Adipocyte (in vitro differentiated cells): ENCODE measurements around the gene MELTF.

Source experiments
- DNase-seq: peaks from one replicate; pipeline ENCODE4 v3.0.0-alpha.2; 2015; ENCODE audit warnings: low read depth
- H3K27me3 ChIP-seq: replicated peaks from 2 replicates; pipeline ENCODE4 v1.7.0; 2013; ENCODE audit warnings: mild to moderate bottlenecking, low read length, moderate library complexity; ENCODE audit not compliant: control insufficient read depth, insufficient read depth
- H3K36me3 ChIP-seq: 2 replicates; pipeline ENCODE4 v1.7.0; 2013; ENCODE audit warnings: low read length, mild to moderate bottlenecking, moderate library complexity; ENCODE audit not compliant: control insufficient read depth, insufficient read depth, severe bottlenecking
- H3K4me1 ChIP-seq: 2 replicates; pipeline ENCODE4 v1.7.0; 2013; ENCODE audit warnings: mild to moderate bottlenecking, low read length, moderate library complexity; ENCODE audit not compliant: control insufficient read depth, insufficient read depth
- H3K4me3 ChIP-seq: 2 replicates; pipeline ENCODE4 v1.7.0; 2013; ENCODE audit warnings: mild to moderate bottlenecking, low read length, moderate library complexity
- H3K9ac ChIP-seq: 2 replicates; pipeline ENCODE4 v1.7.0; 2013; ENCODE audit warnings: mild to moderate bottlenecking, low read length, moderate library complexity
- H3K9me3 ChIP-seq: 2 replicates; pipeline ENCODE4 v1.7.0; 2013; ENCODE audit warnings: mild to moderate bottlenecking, low read length, moderate library complexity; ENCODE audit not compliant: control insufficient read depth

MELTF gene

DNA sequence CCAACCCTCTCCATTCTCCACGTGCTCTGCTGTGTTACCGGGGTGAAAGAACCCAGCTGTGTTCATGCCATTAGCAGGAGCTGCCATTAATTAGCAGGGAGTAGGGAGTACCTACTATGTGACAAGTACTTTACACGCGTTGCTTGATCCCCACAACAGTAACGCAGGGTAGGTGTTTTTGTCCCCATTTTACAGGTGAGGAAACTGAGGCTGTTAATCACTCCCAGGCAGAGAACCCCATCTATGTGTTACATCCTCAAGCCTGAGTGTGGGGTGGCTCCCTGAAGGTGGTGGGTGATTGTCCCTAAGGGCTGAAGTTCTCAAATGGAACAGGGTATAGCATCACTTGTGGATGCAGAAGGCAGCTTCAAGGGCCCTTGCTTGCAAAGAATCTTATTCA lies 22.8 kb downstream of the MELTF start:
- Histone ChIP-seq H3K27me3 (no peaks in the 10 kb centered on the region), H3K9ac (no peak overlapping the region), H3K4me1 (no peaks in the 10 kb centered on the region), H3K4me3 (no peak overlapping the region), H3K36me3 (no peaks in the 10 kb centered on the region), H3K9me3 (no peaks in the 10 kb centered on the region)
- no peak for DNase-seq

DNA sequence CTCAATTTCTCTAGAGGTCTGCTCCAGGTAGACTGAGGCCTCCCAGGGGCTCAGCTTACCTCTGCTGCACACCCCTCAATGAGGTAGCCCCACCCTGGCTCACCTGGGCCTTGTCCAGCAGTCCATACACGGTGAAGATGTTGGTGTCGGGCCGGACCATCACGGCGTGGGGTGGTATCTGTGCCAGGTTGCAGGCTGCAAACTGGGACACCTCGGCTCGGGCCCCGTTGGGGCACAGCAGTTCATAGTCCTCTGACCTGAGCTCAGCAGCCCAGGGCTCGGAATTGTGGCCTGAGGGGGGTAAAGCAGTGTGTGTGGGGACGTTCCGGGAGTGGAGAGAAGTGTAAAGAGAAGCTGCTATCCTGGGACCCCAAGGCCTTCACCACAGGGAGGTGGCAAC lies 23.2 kb downstream of the MELTF start:
- Histone ChIP-seq H3K4me1 (no peaks in the 10 kb centered on the region), H3K9ac (no peak overlapping the region), H3K9me3 (no peaks in the 10 kb centered on the region), H3K36me3 (no peaks in the 10 kb centered on the region), H3K27me3 (no peaks in the 10 kb centered on the region), H3K4me3 (no peak overlapping the region)
- DNase-seq, result no peak

DNA sequence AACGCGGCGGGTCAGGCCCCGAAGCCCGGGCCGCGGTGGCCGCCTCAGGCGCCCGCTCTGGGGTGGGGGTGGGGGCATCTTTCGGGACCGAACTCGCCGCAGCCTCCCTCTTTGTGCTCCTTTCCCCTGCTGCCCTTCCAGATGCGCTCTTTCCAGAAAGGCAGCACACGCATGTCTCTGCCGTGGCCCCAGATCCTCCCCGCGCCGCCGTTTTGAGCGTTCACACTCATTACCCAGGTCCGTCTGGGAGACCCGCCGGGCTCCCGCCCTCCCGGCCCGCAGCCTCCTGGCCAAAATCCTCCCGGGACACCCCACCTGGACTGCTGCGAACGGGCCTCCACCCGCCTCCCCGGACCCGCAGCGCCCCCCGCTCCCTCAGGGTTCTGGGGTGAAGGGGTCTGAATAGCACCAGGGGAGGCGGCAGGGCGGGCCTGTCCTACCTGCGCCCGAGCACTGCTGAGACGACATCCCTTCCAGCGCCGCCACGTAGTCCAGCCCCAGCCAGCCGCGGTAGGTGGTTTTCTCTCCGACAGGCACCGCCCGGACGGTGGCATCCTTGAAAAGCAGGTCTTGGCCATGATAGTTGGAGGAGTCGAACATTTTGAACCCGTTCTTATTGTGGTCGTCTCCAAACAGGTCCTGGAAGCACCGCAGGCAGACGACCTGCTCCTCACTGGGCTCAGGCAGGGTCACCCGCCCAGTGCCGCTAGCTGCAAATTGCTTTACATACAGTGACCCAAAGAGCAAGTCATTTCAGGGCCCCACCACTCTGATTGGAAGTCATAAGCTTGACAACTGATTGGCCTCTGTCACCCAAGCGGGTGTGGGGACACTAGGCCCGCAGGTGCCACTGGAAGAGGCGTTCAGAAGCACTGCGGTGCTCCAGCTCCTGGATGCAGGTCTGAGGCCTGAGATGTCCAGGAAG lies 25.9 kb downstream of the MELTF start:
- Histone ChIP-seq H3K4me1 (no peaks in the 10 kb centered on the region), H3K9ac (peak overlapping the region; percentile 80), H3K27me3 (no peaks in the 10 kb centered on the region), H3K4me3 (peak overlapping the region; percentile 68), H3K36me3 (no peaks in the 10 kb centered on the region), H3K9me3 (peaks cover 5% of the 10 kb centered on the region)
- DNase-seq, result no peak

DNA sequence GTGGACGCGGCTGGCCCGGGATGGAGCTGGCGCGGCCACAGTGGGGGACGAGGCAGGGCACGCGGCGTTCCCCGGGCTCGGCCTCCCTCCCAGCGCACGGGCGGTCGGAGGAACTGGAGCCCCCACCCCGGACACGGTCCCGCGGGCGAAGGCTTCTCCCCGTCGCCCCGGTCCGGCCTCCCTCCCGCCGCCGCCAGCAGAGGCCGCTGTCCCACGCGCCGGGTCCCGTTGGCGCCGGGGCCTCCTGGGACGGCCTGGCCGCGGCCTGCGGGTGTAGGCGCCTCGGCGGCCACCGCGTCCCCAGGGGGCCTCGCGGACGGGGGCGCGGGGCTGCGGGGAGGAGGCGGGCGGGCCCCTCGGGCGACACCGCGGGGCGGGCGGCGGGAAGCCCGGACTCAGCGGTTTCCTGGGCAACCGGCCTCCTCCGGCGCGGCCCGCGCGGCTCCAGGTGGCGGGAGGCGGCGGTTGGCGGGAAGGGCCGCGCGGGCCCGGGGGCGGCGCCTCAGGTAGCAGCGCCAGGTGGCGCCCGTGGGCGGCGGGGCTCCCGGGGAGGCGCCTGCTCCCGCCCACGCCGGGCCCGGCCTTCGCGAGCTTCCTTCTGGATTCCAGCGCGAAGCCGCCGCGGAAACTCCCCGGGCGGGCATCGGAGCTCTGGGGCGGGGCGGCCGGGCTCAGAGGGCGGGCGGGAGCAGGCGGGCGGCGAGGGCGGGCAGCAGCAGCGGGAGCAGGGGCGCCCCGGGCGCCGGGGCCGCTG lies 26.7 kb downstream of the MELTF start:
- no peaks in the 10 kb centered on the region for H3K27me3 ChIP-seq
- H3K4me1 ChIP-seq, result no peaks in the 10 kb centered on the region
- peak overlapping the region; percentile 80 for H3K9ac ChIP-seq
- H3K4me3 ChIP-seq, result peak overlapping the region; percentile 73
- peaks cover 8% of the 10 kb centered on the region for H3K9me3 ChIP-seq
- DNase-seq, result peak; percentile 92
- H3K36me3 ChIP-seq, result no peaks in the 10 kb centered on the region

DNA sequence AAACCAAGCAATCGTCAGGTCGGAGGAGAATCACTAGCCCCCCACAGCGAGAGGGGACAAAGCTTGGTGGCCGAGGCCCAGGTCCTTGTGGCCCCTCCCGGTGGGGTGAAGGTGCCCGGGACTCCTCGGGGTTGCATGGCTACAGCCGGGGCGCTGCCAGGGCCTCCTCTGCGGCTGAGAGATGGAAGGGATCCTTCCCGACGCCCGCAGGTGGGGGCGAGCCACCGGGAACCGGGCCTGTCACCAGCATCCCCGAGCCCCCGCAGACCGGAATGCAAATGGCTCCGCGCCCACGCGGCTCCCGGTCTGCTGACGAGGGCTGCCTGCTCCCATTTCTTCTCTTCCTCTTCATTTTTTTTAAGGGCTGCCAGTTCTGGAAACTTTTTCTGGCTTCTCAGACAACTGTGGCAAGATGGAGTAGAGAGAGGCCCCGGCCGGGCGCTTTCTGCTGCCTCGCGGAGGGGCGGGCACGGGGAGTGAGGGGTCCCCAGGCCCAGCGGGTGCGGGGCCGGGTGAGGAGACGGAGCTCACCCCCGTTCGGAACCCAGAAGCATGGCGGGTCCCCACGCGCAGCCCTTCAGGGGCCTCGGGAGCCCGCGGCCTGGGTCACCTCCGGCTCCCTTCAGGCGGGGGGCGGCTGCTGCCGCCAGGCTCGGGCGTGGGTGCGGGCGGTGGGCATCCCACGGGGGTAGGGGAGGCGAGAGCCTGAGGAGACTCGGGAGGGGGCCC lies 27.5 kb downstream of the MELTF start:
- Histone ChIP-seq H3K27me3 (no peaks in the 10 kb centered on the region), H3K4me1 (no peaks in the 10 kb centered on the region), H3K4me3 (peak overlapping the region; percentile 73), H3K36me3 (no peaks in the 10 kb centered on the region), H3K9me3 (peaks cover 8% of the 10 kb centered on the region), H3K9ac (peak overlapping the region; percentile 80)
- peak; percentile 13 for DNase-seq

DNA sequence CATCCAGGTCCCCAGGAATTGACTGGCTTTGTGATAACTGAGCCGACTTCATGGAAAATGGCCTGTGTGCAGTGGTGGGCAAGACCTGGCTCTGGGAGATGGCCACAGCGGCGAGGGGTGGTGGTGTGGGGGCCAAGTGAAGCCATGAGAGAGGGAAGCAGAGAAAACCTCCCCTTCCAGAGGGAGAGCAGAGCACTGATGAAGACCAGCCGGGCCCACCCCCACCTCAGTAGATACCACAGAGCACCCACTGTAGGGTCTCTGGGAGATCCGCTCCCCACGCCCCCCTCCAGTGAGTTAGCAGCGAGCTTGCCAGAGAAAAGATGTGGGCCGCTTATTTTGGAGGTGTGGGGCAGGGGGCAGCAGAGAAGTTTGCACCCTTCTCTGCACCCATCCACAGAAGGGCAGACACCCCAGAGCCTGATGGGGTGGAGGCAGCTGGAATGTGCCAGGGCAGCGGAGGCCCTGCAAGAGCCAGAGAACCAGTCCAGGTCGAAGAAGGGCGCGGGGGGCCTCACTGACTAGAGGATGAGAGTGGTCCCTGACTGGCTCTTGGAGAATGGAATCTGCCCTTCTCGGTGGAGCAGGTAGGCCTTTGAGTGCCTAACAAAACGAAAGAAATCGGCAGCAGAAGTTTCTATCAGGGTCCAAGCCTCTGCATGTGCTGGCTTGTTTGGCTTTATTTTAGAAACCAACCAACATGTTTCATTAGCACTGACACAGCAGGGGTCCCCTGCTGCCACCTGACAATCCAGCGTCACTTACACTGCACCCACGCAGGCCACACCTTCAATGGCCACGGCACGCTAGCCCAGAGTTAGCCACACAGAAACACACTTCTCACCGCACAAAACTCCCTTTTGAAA lies 28.3 kb downstream of the MELTF start:
- DNase-seq, result no peak
- H3K9ac ChIP-seq, result no peak overlapping the region
- no peaks in the 10 kb centered on the region for H3K27me3 ChIP-seq
- H3K4me1 ChIP-seq, result no peaks in the 10 kb centered on the region
- H3K4me3 ChIP-seq, result no peak overlapping the region
- H3K9me3 ChIP-seq, result peaks cover 8% of the 10 kb centered on the region
- no peaks in the 10 kb centered on the region for H3K36me3 ChIP-seq

DNA sequence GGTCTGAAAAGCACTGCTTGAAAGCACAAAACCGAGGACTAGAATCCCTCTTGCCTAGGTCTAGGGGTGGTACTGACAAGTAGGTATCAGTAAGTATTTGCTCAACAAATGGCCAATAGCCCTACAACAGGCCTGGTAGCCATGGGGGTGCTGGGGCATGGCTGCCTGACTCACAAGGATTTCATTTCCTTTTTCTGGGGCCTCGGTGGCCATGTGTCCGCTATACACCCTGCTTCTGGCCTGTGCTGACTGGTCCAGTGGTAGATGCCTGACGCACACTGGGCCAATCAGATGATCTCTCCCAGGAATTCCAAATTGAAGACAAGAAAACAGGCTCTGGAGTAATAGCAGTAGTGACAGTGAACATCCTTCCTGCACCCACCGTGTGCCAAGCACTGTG lies 29.4 kb downstream of the MELTF start:
- Histone ChIP-seq H3K36me3 (no peaks in the 10 kb centered on the region), H3K4me1 (no peaks in the 10 kb centered on the region), H3K9me3 (peaks cover 8% of the 10 kb centered on the region), H3K9ac (no peak overlapping the region), H3K4me3 (no peak overlapping the region), H3K27me3 (no peaks in the 10 kb centered on the region)
- DNase-seq, result no peak

DNA sequence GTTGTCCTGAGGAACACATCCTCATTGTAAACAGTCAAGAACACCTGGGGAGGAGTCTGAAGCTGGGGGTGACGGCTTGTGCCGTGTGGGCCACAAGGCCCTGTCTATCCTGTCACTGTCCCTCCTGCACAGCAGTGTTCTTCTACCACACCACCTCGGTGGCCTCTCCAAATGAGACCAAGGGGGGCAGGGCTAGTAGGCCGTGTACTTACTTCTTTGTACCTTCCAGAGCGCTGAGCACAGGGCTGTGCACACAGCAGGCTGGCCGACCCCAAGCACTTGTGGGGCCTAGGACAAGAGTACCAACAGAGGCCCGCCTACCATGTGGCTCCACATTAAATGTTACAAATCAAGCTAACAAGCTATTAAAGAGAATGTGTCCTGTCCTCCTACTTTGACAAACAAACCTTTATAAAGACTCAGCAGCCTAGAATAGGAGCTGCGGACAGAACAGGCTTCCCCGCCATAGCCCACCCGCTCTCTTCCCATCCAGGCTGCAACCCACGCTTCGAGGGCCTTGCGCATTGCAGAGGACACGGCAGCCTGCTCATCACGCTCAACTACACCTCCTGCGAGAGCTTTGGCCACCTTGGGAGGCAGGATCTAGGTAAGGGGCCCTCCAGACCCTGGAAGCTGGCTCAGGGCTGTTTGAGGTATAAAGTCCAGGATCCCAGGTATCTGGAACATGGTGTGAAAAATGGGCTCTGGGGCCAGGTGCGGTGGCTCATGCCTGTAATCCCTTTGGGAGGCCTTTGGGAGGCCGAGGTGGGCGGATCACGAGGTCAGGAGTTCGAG lies 30.5 kb downstream of the MELTF start:
- Histone ChIP-seq H3K9ac (no peak overlapping the region), H3K27me3 (no peaks in the 10 kb centered on the region), H3K9me3 (peaks cover 8% of the 10 kb centered on the region), H3K36me3 (no peaks in the 10 kb centered on the region), H3K4me1 (no peaks in the 10 kb centered on the region), H3K4me3 (no peak overlapping the region)
- no peak for DNase-seq

DNA sequence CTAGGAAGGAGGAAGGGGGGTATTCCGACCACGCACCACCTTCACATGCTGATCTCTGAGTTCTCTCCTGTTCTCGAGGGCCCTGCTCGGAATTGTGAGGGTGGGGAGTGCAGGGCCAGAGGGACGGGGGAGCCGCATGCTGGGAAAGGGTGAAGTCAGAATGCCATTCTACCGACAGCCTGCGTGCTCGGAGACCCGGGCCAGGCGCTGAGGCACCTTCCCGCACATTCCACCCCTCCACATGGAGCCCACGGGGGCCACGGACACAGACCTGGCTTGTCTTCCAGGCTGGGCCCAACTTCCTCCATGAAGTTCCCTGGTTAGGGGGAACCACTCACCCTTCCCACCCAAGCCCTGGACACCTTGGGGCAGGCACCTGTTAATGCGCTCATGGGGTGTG lies 32.3 kb downstream of the MELTF start:
- H3K9ac ChIP-seq, result no peak overlapping the region
- no peaks in the 10 kb centered on the region for H3K27me3 ChIP-seq
- H3K4me1 ChIP-seq, result no peaks in the 10 kb centered on the region
- no peak overlapping the region for H3K4me3 ChIP-seq
- H3K9me3 ChIP-seq, result peaks cover 8% of the 10 kb centered on the region
- no peak for DNase-seq
- H3K36me3 ChIP-seq, result no peaks in the 10 kb centered on the region
